Tibial nerve (tissue), 3 donors: ENCODE measurements around the gene EGFL7.

Source experiments
- POLR2A ChIP-seq, 2 donors: fragments of 450-650 bp; IDR thresholded peaks; one replicate each; pipeline ENCODE4 v1.6.1; 2017; ENCODE audit warnings: antibody characterized with exemption in 2 of 2, mild to moderate bottlenecking in 2 of 2, moderate library complexity in 2 of 2
- TF ChIP-seq, protein P1 (sequence below), 5 experiments: fragments of 200-600 bp in 3 of 5; fragments of 450-650 bp in 2 of 5; sonication (generic) in 3 of 5; IDR thresholded peaks; one replicate each; pipeline ENCODE4 v1.5.1; 2016 to 2019; ENCODE audit warnings: antibody characterized with exemption in 5 of 5, mild to moderate bottlenecking in 3 of 5, moderate library complexity in 2 of 5

- TF ChIP-seq, protein P1, sequence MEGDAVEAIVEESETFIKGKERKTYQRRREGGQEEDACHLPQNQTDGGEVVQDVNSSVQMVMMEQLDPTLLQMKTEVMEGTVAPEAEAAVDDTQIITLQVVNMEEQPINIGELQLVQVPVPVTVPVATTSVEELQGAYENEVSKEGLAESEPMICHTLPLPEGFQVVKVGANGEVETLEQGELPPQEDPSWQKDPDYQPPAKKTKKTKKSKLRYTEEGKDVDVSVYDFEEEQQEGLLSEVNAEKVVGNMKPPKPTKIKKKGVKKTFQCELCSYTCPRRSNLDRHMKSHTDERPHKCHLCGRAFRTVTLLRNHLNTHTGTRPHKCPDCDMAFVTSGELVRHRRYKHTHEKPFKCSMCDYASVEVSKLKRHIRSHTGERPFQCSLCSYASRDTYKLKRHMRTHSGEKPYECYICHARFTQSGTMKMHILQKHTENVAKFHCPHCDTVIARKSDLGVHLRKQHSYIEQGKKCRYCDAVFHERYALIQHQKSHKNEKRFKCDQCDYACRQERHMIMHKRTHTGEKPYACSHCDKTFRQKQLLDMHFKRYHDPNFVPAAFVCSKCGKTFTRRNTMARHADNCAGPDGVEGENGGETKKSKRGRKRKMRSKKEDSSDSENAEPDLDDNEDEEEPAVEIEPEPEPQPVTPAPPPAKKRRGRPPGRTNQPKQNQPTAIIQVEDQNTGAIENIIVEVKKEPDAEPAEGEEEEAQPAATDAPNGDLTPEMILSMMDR (IDR thresholded peaks at IDR 0.05), result no peak
- TF ChIP-seq POLR2A (IDR thresholded peaks at IDR 0.05), result no peak
These were observed 29.7 kb downstream of the EGFL7 start for GRCh38 chr9:136692185-136693134.
